NT2/D1 (cell line): ENCODE measurements around the gene ZNF497.

Experiments
- SUZ12 ChIP-seq: IDR thresholded peaks from 2 replicates; pipeline ENCODE4 v1.6.1; 2011; ENCODE audit not compliant: insufficient read length, insufficient read depth; ENCODE audit errors: extremely low read depth
- YY1 ChIP-seq: IDR thresholded peaks from 2 replicates; pipeline ENCODE4 v1.6.1; 2011; ENCODE audit not compliant: insufficient read length, insufficient read depth
- ZNF274 ChIP-seq: IDR thresholded peaks from 2 replicates; pipeline ENCODE4 v1.6.1; 2011; ENCODE audit warnings: mild to moderate bottlenecking, low read depth, low read length

GRCh38 chr19:58374200-58374599 lies 11.6 kb upstream of the ZNF497 start:
- no peak for TF ChIP-seq ZNF274
- no peak for TF ChIP-seq YY1
- TF ChIP-seq SUZ12 = no peak
